ENCODE results near the gene ENTPD7. TPM values are rescaled to one million over a fixed set of nuclear protein-coding genes. Genes with fewer than 3 reads are reported as not detected.

Gene ENTPD7
- total and polyA plus RNA-seq, 2 donors (not counting 1 experiment from before 2014, with no cell fraction given): 0.75 to 6.2 TPM

- DNase-seq: no peak
- Histone ChIP-seq H2AFZ (ENCODE audit: insufficient read depth, low read depth, low read length, poor library complexity, severe bottlenecking) (no peak overlapping the region), H3K4me3 (ENCODE audit: control extremely low read depth in 1 of 5, extremely low read depth in 1 of 5, insufficient read depth in 1 of 5, low read depth in 2 of 5, low read length in 4 of 5) (no peak overlapping the region), H3K27me3 (replicated peaks in 1 of 4; ENCODE audit: control extremely low read depth in 1 of 4, control insufficient read depth in 3 of 4, insufficient read depth in 4 of 4, low read length in 3 of 4) (no peaks in the 10 kb centered on the region), H3K9ac (ENCODE audit: low read length) (no peak overlapping the region), H3K27ac (ENCODE audit: low read length in 2 of 2) (no peak overlapping the region), H4K20me1 (ENCODE audit: control insufficient read depth, insufficient read depth, low read length, poor library complexity, severe bottlenecking) (no peaks in the 10 kb centered on the region), H3K9me3 (ENCODE audit: control extremely low read depth in 1 of 3, control insufficient read depth in 2 of 3, insufficient read depth in 1 of 3, low read length in 2 of 3) (no peaks in the 10 kb centered on the region), H3K36me3 (replicated peaks in 1 of 2; ENCODE audit: control extremely low read depth in 1 of 2, control insufficient read depth in 1 of 2, extremely low read depth in 1 of 2, insufficient read depth in 2 of 2, low read length in 1 of 2) (no peaks in the 10 kb centered on the region), H3K4me2 (replicated peaks; ENCODE audit: low read depth, low read length, poor library complexity, severe bottlenecking) (no peak overlapping the region), H3K79me2 (ENCODE audit: control insufficient read depth, insufficient read depth, low read length) (no peaks in the 10 kb centered on the region), H3K4me1 (ENCODE audit: control insufficient read depth in 2 of 2, insufficient read depth in 2 of 2, low read length in 2 of 2) (no peaks in the 10 kb centered on the region)
- H3K4me1 Mint-ChIP-seq: no peaks in the 10 kb centered on the region
- intact Hi-C loops (cut with micrococcal nuclease): no loop called here
- H3K4me3 Mint-ChIP-seq: no peak overlapping the region
- no peak for ATAC-seq (ENCODE audit: low read depth)
- no peak overlapping the region for H3K27ac Mint-ChIP-seq
- CTCF ChIA-PET: interaction anchor here (0.6 kb wide), 2 partner anchors 18 to 34 kb away, joined by 3 read pairs; no protein-coding TSS in a partner anchor
- no peak for TF ChIP-seq CTCF (IDR thresholded peaks at IDR 0.05)
- TF ChIP-seq EZH2 (IDR thresholded peaks at IDR 0.05; ENCODE audit: borderline replicate concordance, insufficient read depth, low read depth, low read length, poor library complexity, severe bottlenecking): no peak
- no peaks in the 10 kb centered on the region for H3K9me3 Mint-ChIP-seq (ENCODE audit: insufficient read depth)
- POLR2A ChIA-PET: no interaction called here
- peaks cover 48% of the 10 kb centered on the region for H3K27me3 Mint-ChIP-seq
Observed at GRCh38 chr10:99633832-99634231, 25.5 kb upstream of the ENTPD7 start.

- H3K4me3 Mint-ChIP-seq: no peak overlapping the region
- no peaks in the 10 kb centered on the region for H3K9me3 ChIP-seq (ENCODE audit: control extremely low read depth in 1 of 3, control insufficient read depth in 2 of 3, insufficient read depth in 1 of 3, low read length in 2 of 3)
- ATAC-seq (ENCODE audit: low read depth) (no peak), DNase-seq (no peak)
- ChIA-PET POLR2A (interaction anchor here (0.6 kb wide), 1 partner anchor 14 kb away, joined by 4 read pairs; no protein-coding TSS in a partner anchor), CTCF (interaction anchor here (1.1 kb wide), 1 partner anchor 17 kb away, joined by 3 read pairs; no protein-coding TSS in a partner anchor)
- H3K27ac ChIP-seq (ENCODE audit: low read length in 2 of 2): no peak overlapping the region
- no peak overlapping the region for H3K4me2 ChIP-seq (replicated peaks; ENCODE audit: low read depth, low read length, poor library complexity, severe bottlenecking)
- no peaks in the 10 kb centered on the region for H4K20me1 ChIP-seq (ENCODE audit: control insufficient read depth, insufficient read depth, low read length, poor library complexity, severe bottlenecking)
- H3K27ac Mint-ChIP-seq: no peak overlapping the region
- H3K4me1 ChIP-seq (ENCODE audit: control insufficient read depth in 2 of 2, insufficient read depth in 2 of 2, low read length in 2 of 2): no peaks in the 10 kb centered on the region
- H3K27me3 ChIP-seq (replicated peaks in 1 of 4; ENCODE audit: control extremely low read depth in 1 of 4, control insufficient read depth in 3 of 4, insufficient read depth in 4 of 4, low read length in 3 of 4): peaks cover 0 to 8% (median 1%) of the 10 kb centered on the region in 4 experiments
- peaks cover 2% of the 10 kb centered on the region for H3K9me3 Mint-ChIP-seq (ENCODE audit: insufficient read depth)
- intact Hi-C loops (cut with micrococcal nuclease): no loop called here
- no peak for TF ChIP-seq CTCF (IDR thresholded peaks at IDR 0.05)
- no peak for TF ChIP-seq EZH2 (IDR thresholded peaks at IDR 0.05; ENCODE audit: borderline replicate concordance, insufficient read depth, low read depth, low read length, poor library complexity, severe bottlenecking)
- H3K27me3 Mint-ChIP-seq: peaks cover 48% of the 10 kb centered on the region
- no peaks in the 10 kb centered on the region for H3K36me3 ChIP-seq (replicated peaks in 1 of 2; ENCODE audit: control extremely low read depth in 1 of 2, control insufficient read depth in 1 of 2, extremely low read depth in 1 of 2, insufficient read depth in 2 of 2, low read length in 1 of 2)
- WGBS (ENCODE audit: insufficient coverage): 100% methylated on average over 1 of the region's 2 CpGs
- H3K4me1 Mint-ChIP-seq: no peaks in the 10 kb centered on the region
- no peak overlapping the region for H2AFZ ChIP-seq (ENCODE audit: insufficient read depth, low read depth, low read length, poor library complexity, severe bottlenecking)
- no peak overlapping the region for H3K4me3 ChIP-seq (ENCODE audit: control extremely low read depth in 1 of 5, extremely low read depth in 1 of 5, insufficient read depth in 1 of 5, low read depth in 2 of 5, low read length in 4 of 5)
- no peak overlapping the region for H3K9ac ChIP-seq (ENCODE audit: low read length)
- H3K79me2 ChIP-seq (ENCODE audit: control insufficient read depth, insufficient read depth, low read length): no peaks in the 10 kb centered on the region
Observed at GRCh38 chr10:99647601-99648151, 11.6 kb upstream of the ENTPD7 start.

Data from B cell (primary cell).